GM19395 (cell line): ENCODE results near the gene OR8B12.
"Not testable (repeated sequence)": the region's sequence is repeated elsewhere in the genome, so short reads cannot be mapped to it uniquely, and the experiment has no call there.

ENCODE experiments used
- ATAC-seq: cut with Tn5 transposase; IDR thresholded peaks from one replicate; pipeline ENCODE4 v1.9.1; 2021; ENCODE audit warnings: mild to moderate bottlenecking, moderate library complexity; ENCODE audit not compliant: unreplicated experiment

OR8B12 gene

GRCh38 chr11:124533626-124534025 lies 9.8 kb downstream of the OR8B12 start:
- no peak for ATAC-seq

GRCh38 chr11:124520550-124520854 lies 23.0 kb downstream of the OR8B12 start:
- no peak for ATAC-seq

GRCh38 chr11:124519850-124520549 lies 23.5 kb downstream of the OR8B12 start:
- ATAC-seq = no peak

GRCh38 chr11:124518989-124519451 lies 24.4 kb downstream of the OR8B12 start:
- no peak for ATAC-seq

- no peak for ATAC-seq
These were observed 26.1 kb downstream of the OR8B12 start for GRCh38 chr11:124517314-124517713.

GRCh38 chr11:124514675-124515074 lies 28.8 kb downstream of the OR8B12 start:
- not testable (repeated sequence) for ATAC-seq

- no peak for ATAC-seq
These were observed 29.3 kb downstream of the OR8B12 start for GRCh38 chr11:124514131-124514530.

GRCh38 chr11:124511745-124512144 lies 31.7 kb downstream of the OR8B12 start:
- no peak for ATAC-seq

GRCh38 chr11:124510279-124510678 lies 33.2 kb downstream of the OR8B12 start:
- ATAC-seq = no peak

GRCh38 chr11:124499711-124500110 lies 43.7 kb downstream of the OR8B12 start:
- no peak for ATAC-seq

- no peak for ATAC-seq
These were observed 50.3 kb downstream of the OR8B12 start for GRCh38 chr11:124493016-124493655.
